Measurements from ENCODE around the gene SLC6A15. TPM values are rescaled to one million over a fixed set of nuclear protein-coding genes. Genes with fewer than 3 reads are reported as not detected.

The SLC6A15 gene
- total and polyA plus RNA-seq, 2 donors (not counting 3 experiments of a cell fraction or from before 2014, with no cell fraction given) = 0.03 to 0.24 TPM

DNA sequence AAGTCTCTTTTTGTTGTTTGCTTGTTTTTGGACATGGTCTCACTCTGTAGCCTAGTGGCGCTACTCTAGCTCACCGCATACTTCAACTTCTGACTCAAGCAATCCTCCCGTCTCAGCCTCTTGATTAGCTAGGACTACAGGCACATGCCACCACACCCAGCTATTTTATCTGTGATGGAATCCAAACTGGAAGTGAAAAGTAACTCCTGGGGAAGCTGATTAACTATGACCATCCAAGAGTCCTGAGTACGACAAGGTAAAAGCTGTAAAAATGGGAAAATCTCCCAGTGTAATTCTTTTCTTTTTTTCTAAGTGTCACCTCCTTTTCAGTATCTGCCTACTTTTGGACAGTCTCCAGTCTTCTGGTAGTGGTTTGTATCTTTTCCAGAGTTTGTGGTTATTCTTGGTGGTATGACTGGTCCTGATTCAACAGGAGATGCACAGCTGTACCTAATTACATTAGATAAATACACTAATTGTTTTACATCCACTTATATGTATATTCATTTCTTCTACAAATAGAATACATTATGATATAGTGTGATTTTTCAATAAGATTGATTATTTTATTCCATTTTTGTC, 97.8 kb downstream of the SLC6A15 start:
- FAIRE-seq = no peak
- dilution Hi-C loops (cut with MboI; ENCODE audit: extremely low pct_ligation_motif_present, low sequenced_read_pairs) (no loop called here), intact Hi-C loops (cut with micrococcal nuclease) (no loop called here)
- ChIA-PET CTCF (interaction anchor here (1.0 to 1.4 kb wide), 2 partner anchors 12 to 28 kb away, joined by 3 to 7 read pairs; no protein-coding TSS in a partner anchor), POLR2A (no interaction called here)
- no peak overlapping the region for H3K27ac ChIP-seq (ENCODE audit: insufficient read depth, low read depth, low read length)
- H3K36me3 ChIP-seq (ENCODE audit: control insufficient read depth in 2 of 2, extremely low read depth in 1 of 2, insufficient read depth in 2 of 2, low read length in 2 of 2) = no peaks in the 10 kb centered on the region
- TF ChIP-seq, protein P1, sequence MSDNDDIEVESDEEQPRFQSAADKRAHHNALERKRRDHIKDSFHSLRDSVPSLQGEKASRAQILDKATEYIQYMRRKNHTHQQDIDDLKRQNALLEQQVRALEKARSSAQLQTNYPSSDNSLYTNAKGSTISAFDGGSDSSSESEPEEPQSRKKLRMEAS (IDR thresholded peaks at IDR 0.05; ENCODE audit: insufficient read depth, insufficient read length) = no peak
- TF ChIP-seq EZH2 (IDR thresholded peaks at IDR 0.05; ENCODE audit: borderline replicate concordance, low read depth, low read length, severe bottlenecking) = no peak
- TF ChIP-seq GATA2 (IDR thresholded peaks at IDR 0.05; ENCODE audit: insufficient read depth, insufficient read length, low read depth, low read length) = no peak
- TF ChIP-seq JUN (IDR thresholded peaks at IDR 0.05; ENCODE audit: borderline replicate concordance, insufficient read depth, insufficient read length, low read depth) = no peak
- TF ChIP-seq POLR2A (IDR thresholded peaks at IDR 0.05; ENCODE audit: low read depth, low read length) = no peak
- no peak for TF ChIP-seq POLR2AphosphoS5 (IDR thresholded peaks at IDR 0.05; ENCODE audit: insufficient read depth, low read depth, low read length)
- TF ChIP-seq FOS (IDR thresholded peaks at IDR 0.05; ENCODE audit: borderline replicate concordance, insufficient read depth, low read length) = no peak
- TF ChIP-seq, protein P2, sequence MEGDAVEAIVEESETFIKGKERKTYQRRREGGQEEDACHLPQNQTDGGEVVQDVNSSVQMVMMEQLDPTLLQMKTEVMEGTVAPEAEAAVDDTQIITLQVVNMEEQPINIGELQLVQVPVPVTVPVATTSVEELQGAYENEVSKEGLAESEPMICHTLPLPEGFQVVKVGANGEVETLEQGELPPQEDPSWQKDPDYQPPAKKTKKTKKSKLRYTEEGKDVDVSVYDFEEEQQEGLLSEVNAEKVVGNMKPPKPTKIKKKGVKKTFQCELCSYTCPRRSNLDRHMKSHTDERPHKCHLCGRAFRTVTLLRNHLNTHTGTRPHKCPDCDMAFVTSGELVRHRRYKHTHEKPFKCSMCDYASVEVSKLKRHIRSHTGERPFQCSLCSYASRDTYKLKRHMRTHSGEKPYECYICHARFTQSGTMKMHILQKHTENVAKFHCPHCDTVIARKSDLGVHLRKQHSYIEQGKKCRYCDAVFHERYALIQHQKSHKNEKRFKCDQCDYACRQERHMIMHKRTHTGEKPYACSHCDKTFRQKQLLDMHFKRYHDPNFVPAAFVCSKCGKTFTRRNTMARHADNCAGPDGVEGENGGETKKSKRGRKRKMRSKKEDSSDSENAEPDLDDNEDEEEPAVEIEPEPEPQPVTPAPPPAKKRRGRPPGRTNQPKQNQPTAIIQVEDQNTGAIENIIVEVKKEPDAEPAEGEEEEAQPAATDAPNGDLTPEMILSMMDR (IDR thresholded peaks at IDR 0.05; ENCODE audit: extremely low read depth in 1 of 2, insufficient read depth in 1 of 2, low read depth in 1 of 2, low read length in 2 of 2) = no peak
- TF ChIP-seq MYC (IDR thresholded peaks at IDR 0.05; ENCODE audit: low read depth, low read length) = no peak
- no peaks in the 10 kb centered on the region for H3K9me1 ChIP-seq (replicated peaks; ENCODE audit: control insufficient read depth, extremely low read depth, insufficient read depth, low read length)
- no peak overlapping the region for H3K9ac ChIP-seq (replicated peaks; ENCODE audit: extremely low read depth, insufficient read depth, low read length)
- BruUV-seq (replicated peaks) = no TSS peak
- no peak overlapping the region for H3K4me3 ChIP-seq (replicated peaks in 1 of 3; ENCODE audit: insufficient read depth in 1 of 3, low read depth in 1 of 3, low read length in 3 of 3)
- H3K27me3 ChIP-seq (ENCODE audit: control insufficient read depth in 2 of 2, insufficient read depth in 2 of 2, low read length in 2 of 2) = no peaks in the 10 kb centered on the region
- H3K4me1 ChIP-seq (ENCODE audit: control insufficient read depth, extremely low read depth, insufficient read depth, low read length) = no peaks in the 10 kb centered on the region
- H3K9me3 ChIP-seq (replicated peaks; ENCODE audit: control insufficient read depth, insufficient read depth, low read length) = no peaks in the 10 kb centered on the region
- no peaks in the 10 kb centered on the region for H3K79me2 ChIP-seq (ENCODE audit: control insufficient read depth, insufficient read depth, low read length)
- H3K4me2 ChIP-seq (ENCODE audit: insufficient read depth, low read length) = no peak overlapping the region
- no peak for DNase-seq (ENCODE audit: low read depth, low spot score)
- H2AFZ ChIP-seq (ENCODE audit: low read depth, low read length) = no peak overlapping the region
- H4K20me1 ChIP-seq (replicated peaks; ENCODE audit: control insufficient read depth, extremely low read depth, insufficient read depth, low read length) = no peaks in the 10 kb centered on the region

Data from endothelial cell of umbilical vein (primary cell).